GM21423 (cell line): Measurements from ENCODE around the gene NEK6.

Experiments used
- ATAC-seq: cut with Tn5 transposase; IDR thresholded peaks from one replicate; pipeline ENCODE4 v1.9.1; 2021; ENCODE audit warnings: mild to moderate bottlenecking, moderate library complexity; ENCODE audit not compliant: unreplicated experiment

Gene NEK6

DNA sequence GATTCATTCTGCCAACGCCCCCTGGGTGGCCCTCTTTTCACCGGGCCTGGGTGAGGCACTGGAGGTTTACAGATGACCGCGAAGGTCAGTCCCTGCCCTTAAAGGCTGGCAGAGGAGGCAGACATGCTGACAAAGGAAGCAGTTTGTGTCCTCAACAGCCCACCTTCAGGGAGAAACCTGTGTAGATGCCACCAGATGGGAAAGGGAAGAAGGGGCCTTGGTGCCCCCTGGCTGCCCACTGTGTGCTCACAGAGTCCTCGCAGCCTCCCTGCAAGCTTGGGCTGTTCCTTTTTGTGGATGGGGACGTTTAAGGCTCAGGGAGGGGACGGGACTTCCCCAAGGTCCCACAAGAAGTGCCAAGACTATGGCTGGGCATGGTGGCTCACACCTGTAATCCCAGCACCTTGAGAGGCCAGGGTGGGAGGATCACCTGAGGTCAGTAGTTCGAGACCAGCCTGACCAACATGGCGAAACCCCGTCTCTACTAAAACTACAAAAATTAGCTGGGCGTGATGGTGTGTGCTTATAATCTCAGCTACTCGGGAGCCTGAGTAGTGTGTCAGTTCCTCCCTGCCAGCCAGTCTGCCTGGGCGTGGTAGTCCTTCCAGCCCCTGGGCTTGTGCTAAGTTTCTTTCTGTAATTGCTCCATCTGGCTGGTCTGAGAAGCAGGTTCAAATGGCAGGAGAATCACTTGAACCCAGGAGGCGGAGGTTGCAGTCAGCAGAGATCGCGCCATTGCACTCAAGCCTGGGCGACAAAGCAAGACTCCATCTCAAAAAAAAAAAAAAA is 36.2 kb downstream of the NEK6 start:
- ATAC-seq = no peak

DNA sequence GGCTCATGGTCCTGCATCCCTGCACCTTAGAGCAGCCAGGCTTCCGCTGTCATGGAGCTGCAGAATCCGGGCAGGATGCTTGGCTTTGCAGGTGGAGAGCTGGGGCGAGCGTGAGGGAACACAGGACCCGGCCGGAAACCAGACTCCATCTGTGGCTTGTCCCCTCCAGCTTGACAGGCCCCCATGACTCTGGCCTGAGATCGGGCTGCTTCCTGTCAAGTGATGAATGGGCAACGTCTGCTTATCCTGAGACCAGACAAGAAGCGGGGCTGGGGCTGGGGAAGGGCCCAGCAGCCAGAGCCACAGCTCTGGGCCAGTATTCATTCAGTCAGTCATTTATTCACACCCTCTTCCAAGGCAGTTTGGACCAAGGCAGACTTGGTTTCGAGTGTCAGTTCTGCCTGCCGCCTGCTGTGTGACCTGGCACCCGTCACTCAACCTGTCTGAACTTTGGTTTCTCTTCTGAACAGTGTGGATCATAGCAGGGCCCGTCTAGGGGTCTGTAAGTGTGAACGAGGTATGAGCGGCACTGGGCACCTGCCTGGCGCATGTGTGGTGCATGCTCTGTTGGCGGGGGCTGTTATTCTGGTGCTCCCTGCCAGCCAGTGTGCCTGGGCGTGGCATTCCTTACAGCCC is 37.5 kb downstream of the NEK6 start:
- ATAC-seq = no peak

DNA sequence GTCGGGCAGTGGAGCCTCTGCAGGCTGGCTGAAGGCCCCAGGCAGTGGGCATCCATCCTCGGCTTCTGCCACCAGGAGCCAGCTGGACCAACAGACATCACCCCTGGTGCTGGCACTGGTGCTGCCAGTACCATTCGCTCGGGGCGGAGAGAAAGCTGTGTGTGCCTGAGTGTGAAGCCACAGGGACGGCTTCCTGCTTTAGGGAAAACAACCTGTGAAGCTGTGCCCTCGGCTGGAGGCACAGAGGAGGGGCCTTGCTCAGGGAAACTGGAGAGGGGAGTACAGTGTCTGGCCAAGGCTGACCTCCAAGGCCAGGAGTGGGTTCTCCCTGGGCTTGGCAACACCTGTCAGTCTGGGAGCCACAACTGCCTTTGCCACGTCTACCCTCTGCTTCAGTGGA is 38.3 kb downstream of the NEK6 start:
- ATAC-seq = no peak

DNA sequence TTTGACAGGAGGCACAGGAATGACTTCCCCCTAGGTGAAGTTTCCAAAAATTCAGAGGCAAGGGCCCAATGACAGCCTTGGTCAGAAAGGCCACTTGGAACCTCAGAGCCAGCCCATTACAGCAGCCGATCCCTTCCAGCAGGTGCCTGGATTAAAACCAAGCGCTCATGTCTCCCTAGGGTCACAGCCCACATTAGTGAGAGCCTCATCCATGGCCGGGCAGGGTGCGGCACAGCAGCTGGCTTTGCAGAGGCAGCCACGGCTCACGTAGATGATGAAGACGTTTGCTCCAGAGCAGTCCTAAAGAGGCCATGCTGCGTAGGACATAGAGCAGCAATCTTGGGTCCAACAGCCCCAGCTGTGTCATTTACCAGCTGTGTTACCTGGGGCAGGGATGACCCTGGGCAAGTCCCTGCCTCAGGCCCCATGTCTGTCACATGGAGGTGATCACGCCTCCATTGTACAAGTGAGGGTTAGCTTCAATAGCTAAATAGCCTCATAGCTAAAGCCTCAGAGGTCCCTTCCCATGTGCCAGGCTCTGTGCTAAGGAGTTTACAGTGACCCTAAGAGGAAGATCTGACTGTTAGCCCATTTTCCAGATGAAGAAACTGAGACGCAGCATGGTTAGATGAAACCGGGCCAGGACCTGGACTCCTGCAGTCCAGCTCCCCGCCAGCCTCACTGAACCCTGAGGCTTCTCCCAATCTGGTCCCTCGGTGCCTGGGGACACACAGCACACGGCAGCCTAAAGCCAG is 39.2 kb downstream of the NEK6 start:
- no peak for ATAC-seq

DNA sequence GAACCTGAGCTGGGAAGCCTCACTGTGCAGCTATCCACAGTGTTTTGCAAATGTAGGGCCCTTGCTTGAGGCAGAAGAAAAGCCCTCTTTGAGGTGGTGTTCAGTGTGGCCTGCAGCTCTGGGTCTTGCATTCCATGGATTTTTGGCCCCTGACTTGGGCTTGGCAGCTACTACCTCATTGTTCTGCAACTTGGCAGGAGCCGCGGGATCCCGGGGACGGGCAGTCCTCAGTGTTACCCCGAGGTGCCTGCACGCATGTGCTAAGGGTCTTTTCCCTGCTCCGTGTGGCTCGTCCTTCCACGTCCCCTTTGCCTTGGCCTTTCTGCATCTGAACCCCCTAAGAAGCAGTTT is 39.8 kb downstream of the NEK6 start:
- ATAC-seq = no peak

DNA sequence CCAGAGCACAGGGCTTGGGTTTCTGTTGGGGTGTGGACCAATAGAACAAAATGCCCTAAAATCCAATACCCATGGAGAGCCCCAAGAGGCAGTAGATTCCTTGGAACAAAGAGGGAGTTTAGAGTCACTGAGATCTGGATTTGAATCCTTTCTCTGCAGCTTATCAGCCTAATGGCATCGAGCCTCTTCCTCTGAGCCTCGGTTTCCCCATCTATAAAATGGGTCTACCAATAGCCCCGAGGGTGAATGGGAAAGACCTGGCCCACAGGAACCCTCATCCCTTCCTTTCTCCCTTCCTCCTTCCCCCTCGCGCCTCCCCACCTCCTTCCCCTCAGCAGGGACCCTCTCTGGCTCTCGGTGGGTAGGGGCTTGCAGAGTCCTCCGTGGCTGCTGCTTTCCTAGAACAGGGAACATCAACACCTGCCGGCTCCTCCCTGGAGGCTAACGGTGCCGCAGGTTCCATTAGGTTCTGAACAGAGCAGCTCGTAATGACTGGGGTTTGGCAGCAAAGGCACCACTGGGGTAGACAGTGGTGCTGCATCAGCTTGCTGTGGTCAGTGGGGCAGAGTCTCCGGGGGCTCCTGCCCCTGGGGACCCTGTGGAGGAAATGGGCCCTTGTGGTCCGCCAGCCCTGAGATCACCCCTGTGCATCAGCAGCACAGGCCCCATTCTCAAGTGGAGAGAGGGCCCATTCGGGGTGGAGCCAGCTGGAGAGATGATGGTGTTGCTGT is 40.3 kb downstream of the NEK6 start:
- ATAC-seq = no peak

DNA sequence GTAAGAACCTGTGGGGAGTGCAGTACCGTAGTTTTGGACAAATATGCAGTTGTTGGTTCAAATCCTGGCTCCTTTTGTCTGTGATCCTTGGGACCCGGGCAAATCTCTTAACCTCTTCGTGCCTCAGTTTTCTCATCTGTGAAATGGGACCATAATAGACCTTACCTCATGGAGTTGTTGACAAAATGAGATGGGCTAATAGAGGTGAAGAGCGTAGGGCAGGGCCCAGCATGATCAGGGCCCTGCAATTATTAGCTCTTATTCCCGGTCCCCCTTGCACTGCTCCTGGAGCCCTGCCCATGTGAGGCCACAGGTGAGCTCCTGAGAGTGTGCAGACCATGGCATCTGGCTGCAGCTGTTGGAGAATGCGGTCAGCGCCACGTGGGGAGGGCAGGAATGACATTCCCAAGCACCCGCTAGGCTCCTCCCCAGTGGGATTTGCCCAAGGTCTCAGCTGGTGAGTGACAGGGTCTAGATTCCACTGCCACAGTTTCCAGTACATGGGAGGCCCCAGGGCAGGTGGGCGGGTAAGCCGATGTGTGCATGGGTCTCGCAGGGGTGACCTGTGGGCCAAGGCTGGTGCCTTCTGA is 41.0 kb downstream of the NEK6 start:
- ATAC-seq = no peak

DNA sequence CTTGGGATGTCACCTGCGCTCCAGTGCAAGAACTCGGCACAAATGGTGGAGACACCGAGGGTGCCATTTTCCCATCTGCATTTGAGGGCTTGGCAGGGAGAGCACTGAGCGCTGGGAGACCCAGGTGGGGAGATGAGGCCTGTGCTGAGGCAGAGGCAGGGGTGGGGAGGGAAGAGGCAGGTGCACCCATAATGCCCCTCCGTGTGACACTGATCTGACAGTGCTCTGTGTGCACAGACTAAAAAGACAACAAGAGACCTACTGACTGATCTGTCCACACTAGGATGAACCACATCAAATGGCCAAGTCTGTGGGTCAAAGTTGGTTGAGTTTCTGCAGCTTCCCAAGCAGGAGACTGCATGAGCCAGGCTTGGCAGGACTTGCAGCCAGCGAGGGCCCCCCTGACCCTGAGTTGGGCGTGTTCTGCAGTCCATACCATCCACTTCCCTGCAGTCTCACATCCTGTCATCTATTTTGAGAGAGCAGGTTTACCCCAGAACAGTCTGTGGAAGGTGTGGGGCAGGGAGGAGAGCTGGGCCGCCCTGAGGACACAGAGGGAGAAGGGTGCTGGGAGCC is 41.9 kb downstream of the NEK6 start:
- no peak for ATAC-seq

DNA sequence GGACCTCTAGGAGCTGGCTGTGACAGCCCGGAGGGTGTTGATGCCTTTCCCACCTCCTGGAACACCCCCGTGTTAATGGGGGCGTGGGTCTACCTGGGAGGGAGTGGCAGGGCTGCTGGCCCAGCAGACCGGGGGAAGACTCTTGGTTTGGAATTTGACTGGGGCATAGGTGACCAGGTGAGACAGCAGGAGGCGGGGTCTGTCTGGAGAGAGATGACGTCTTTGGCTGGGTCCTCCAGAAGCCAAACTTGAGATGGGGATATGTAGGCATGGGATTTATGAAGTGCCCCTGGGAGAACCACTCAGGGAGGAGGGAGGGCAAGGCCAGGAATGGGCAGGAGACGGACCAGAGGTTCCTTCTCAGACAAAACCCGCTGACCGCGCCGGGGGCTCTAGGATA is 42.6 kb downstream of the NEK6 start:
- no peak for ATAC-seq

DNA sequence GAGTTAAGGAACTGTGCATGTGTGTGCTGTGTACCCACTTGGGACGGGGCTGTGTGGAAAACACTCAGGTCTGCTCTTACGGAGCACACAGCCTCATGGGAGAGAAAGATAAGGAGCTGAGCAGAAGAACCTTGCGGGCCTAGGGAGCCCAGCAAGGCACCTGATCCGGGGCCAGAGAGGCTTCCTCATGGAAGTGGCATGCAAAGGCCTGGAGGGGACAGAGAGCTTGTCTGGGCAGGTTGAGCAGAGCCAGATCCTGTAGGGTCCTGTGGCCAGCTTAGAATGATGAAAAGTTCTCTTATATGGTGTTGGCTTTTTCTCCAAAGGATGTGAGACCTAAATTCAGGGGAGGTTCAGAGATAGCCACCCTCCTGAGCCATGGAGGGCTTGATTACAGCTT is 45.2 kb downstream of the NEK6 start:
- no peak for ATAC-seq

DNA sequence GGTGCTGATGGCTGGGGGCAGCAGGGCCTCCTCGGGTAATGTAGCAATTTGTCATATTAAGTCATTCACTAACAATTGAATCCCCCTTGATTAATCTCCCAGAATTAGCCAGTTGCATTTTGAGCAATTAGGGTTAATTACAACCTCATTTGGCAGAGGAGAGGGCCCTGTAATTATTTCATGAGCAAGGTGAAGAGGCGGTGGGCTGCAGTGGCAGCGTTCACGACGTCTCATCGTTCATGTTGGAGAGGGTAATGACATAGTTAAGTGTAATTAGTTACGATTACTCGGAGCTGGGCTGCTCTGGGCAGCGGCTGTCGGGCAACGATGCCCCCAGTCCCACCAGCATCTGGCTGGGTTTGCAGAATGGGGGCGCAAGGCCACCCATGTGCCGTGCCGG is 46.0 kb downstream of the NEK6 start:
- no peak for ATAC-seq

DNA sequence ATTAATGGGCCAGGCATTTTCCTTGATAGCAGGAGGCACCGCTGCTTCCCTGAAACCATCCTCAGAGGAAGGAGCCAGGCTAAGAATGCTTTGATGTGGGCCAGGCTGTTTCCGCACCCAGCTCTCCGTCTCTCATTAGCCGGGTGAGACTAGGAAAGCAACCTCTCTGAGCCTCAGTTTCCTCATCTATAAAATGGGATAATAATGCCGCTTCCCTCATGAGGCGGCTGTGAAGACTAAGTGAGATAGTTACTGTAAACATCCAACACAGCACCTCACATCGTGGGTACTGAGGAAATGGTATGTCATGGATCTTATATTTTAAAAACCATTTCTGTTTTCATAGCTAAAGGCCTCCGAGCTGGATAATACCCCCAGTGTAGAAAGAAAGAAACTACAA is 46.5 kb downstream of the NEK6 start:
- no peak for ATAC-seq

DNA sequence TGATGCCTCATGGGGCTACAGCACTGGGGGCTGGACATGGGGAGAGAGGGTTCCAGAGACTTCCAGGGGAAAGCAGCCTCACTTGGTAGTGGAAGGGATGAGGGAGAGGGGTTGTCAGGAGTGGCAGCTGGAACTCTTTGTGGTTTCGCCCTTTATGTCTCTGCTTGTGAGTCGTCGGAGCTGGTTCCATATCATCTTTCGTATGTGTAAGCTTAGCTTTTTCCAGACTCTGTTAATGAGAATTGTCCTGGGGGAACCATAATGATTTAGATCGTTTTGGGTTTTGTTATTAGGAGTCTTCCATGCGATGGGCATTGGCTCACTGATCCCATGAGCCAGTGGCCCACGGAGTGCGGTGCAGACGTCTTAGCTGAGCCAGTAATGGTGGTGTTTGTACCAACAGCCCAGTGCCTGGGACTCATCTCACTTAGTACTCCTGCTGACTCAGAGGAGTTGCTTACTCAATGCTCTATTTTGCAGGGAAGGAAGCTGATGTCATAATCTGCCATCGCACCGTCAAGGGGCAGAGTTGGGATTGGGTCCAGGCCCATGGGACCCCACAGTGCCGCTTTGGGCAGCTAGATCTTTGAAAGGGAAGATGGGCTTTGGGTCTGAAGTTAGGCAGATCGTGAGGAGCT is 48.5 kb downstream of the NEK6 start:
- ATAC-seq = no peak

DNA sequence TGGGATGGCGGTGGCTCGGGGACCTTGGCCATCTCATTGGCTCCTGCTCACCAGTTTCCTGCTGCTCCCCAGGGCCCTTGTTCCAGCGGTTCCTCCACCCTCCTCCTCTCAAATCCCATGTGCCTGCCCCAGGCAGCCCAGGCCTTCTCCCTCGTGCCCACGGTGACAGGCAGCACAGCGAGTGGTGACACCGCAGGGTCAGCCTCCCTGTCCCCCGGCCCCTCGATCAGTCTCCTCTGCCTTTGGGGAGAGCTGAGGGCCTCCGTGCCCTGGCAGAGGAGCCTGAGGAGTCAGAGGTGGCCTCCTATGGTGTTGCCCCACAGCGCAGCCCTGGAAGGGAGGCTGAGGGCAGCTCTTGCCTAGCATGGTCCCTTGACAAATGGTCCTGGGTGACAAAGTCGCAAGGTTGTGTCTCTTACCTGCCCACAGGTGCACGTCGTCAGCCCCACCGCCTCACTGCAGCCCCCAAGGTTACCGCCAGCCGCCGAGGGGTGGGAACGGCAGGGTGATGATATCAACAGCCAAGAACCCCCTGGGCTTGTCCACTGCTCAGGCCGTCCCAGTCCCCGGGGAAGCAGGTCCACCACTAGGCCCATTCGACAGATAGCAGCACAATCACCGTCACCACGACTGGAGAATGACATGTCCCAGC is 49.8 kb downstream of the NEK6 start:
- ATAC-seq = no peak

DNA sequence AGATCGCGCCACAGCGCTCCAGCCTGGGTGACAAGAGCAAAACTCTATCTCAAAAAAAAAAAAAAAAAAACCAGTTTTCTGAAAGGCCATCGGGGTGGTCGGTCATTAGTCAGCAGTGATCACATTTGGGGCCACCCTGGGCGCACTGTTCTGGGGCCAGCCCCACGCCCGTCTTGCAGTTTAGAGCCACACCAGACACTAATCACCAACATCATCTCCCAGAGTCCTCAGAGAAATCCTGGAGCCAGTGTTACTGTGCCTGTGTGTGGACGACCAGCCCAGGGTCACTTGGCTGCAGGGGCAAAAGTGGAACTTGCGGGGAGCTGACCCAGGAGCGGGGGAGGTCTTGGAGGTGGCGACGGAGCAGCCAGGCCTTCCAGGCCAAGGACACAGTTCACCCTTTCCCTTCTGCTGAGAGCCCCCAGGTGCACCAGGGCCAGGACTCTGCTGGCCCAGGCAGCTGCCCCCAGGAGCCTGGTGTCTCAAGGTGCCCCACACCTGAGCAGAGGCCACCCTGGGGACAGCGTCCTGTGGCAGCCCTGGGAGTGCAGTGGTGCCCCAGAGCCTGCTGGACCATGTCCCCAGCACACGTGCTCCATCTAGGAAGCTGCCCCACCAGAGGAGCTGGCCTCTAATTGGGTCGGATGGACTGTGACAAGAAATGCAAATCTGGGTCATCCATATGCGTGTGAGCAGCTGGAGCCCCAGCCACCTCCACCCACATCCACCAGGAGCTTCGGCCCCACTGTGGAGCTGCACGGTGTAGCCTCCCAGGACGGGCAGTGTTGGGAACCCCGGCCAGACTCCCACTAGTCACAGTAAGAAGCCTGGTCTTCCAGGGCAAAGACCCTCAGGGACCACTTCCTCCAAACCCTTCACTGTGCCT is 51.1 kb downstream of the NEK6 start:
- ATAC-seq = no peak

DNA sequence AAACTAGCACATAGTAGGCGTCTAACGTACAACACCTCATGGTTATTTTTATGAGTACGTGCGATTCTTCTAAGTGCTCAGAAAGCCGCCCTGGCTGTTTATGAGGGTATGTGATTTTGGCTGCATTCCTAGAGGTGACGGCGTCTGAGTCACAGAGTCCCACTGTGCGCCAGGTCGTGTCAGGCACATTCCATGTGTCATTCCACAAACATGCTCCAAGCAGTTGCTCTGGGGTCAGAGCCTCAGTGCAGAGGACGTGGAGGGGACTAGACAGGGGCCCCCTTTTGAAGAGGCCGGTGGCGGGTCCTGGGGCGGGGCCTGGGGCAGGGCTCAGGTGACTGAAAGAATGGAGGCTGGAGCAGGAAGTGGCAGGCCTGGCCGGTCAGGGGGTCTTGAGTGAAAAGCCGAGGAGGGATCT is 51.9 kb downstream of the NEK6 start:
- no peak for ATAC-seq

DNA sequence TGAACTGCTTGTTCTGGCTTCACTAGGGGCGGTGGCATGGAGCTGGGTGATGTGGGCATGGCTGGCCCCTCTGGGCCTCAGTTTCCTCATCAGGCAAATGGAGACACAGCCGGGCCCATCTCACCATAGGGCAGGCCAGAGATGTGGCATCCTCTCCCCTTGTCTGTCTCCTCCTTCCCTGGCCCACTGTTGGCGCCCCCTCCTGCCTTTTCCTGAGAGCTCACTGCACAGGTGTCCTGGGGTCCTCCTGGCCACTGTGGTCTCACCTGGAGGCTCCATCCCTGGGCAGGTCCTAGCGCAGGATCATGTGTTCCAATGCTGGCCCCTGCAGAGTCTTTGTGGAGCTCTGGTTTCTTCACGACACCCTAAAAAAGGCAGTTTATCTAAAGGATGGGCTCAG is 53.5 kb downstream of the NEK6 start:
- ATAC-seq = no peak

DNA sequence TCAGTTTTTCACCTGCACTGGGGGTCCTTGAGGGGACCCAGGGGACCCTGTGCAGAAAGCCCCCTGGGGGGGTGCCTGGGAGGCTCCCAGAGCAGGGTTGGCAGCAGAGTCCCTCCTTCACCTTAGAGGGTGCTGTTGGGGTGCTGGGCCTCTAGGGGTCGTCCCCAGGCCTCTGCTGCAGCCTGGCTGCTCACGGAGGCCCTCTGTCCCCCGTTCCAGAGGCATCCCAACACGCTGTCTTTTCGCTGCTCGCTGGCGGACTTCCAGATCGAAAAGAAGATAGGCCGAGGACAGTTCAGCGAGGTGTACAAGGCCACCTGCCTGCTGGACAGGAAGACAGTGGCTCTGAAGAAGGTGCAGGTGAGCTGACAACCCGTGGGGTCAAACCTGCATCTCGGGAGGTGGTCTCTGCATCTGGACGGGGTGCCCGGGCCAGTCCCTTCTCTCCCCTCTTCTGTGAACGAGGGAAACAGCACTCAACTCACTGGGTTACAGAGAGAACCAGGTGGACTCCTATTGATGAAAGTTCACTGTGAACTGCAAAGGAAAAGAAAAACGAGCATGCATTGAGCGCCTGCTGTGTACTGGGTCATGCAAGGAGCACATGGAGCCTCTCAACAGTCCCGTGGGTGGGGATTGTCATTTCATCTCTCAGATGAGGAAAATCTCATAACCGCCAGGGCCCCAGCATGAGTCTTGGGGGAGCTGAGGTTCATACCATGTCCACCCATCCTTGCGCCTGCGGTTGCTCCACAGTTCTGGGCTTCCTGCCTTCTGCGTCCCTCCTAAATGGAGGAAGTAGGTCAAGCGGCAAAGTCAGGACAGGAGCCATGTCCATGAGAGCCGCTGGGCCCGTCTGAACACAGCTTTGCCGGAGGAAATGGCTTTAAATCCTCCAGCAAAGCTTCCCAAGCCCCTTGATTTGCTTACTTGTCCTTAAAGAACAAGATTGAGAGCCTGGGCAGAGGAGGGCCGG is 54.8 kb downstream of the NEK6 start:
- no peak for ATAC-seq
